Heart left ventricle (tissue), 13 donors: ENCODE data around the gene POLR2B.

Experiments
- CTCF ChIP-seq, 12 donors: fragments of 200-600 bp; sonication (generic) in 4 of 12; IDR thresholded peaks; one replicate each; pipeline versions ENCODE4 v1.5.0 to v1.8.0; 2018 to 2022; ENCODE audit warnings: antibody characterized with exemption in 12 of 12, mild to moderate bottlenecking in 5 of 12
- POLR2A ChIP-seq, 2 donors: fragments of 450-650 bp; IDR thresholded peaks; one replicate each; pipeline ENCODE4 v1.6.1; 2017; ENCODE audit warnings: antibody characterized with exemption in 2 of 2, mild to moderate bottlenecking in 2 of 2, moderate library complexity in 2 of 2
- donor health status: ischemic (EF 13 %, LVEDD 7.1; RV severe dilation, severe dysfunction).
- donor health status: DM: no; HTN: yes; CAD: no.
- donor health status: DM: no; HTN: no; CAD: no.
- donor health status: ischemic (EF 25% LVEDD 6.9; RV normal size, moderate dysfunction).
- donor health status: ischemic (EF 25% LVEDD 5.7; RV mildly dilated, moderate dysfunction).
- donor health status: ischemic (EF 35%, LVEDD 5.7; RV mildly dilated, moderate dysfunction).
- donor health status: nonischemic (EF 11% LVEDD 7.7; RV severe dilation, severe dysfunction).
- donor health status: DM: yes; HTN: yes; CAD: no.
- donor health status: PGD.
- donor health status: ischemic (EF 29% LVEDD 5.4; RV normal size, mild dysfunction).
- donor health status: nonischemic (EF 23%, LVEDD 6.1; RV moderate dilation, normal function).

GRCh38 chr4:56930638-56931037 lies 48.1 kb upstream of the POLR2B start:
- no peak for TF ChIP-seq CTCF (IDR thresholded peaks at IDR 0.05)
- no peak for TF ChIP-seq POLR2A (IDR thresholded peaks at IDR 0.05)
